HG03135 (cell line): ENCODE data around the gene MSH3.
"Not testable (repeated sequence)": the region's sequence is repeated elsewhere in the genome, so short reads cannot be mapped to it uniquely, and the experiment has no call there.

Source experiments
- ATAC-seq: cut with Tn5 transposase; IDR thresholded peaks from one replicate; pipeline ENCODE4 v1.9.1; 2021; ENCODE audit warnings: mild to moderate bottlenecking, moderate library complexity; ENCODE audit not compliant: unreplicated experiment

MSH3 gene

GRCh38 chr5:80789319-80790016, 135.0 kb downstream of the MSH3 start:
- not testable (repeated sequence) for ATAC-seq

GRCh38 chr5:80790698-80791097, 136.2 kb downstream of the MSH3 start:
- ATAC-seq: no peak

GRCh38 chr5:80793354-80793753, 138.9 kb downstream of the MSH3 start:
- ATAC-seq: no peak

- no peak for ATAC-seq
Measured at GRCh38 chr5:80796846-80797245, 142.4 kb downstream of the MSH3 start.

GRCh38 chr5:80797428-80798024, 143.1 kb downstream of the MSH3 start:
- no peak for ATAC-seq

- ATAC-seq: no peak
Measured at GRCh38 chr5:80798166-80798565, 143.7 kb downstream of the MSH3 start.

GRCh38 chr5:80798633-80799032, 144.2 kb downstream of the MSH3 start:
- ATAC-seq: no peak

- no peak for ATAC-seq
Measured at GRCh38 chr5:80799041-80799440, 144.6 kb downstream of the MSH3 start.

- ATAC-seq: no peak
Measured at GRCh38 chr5:80799573-80799972, 145.1 kb downstream of the MSH3 start.

- ATAC-seq: no peak
Measured at GRCh38 chr5:80804332-80804731, 149.9 kb downstream of the MSH3 start.

GRCh38 chr5:80805038-80805437, 150.6 kb downstream of the MSH3 start:
- no peak for ATAC-seq

- no peak for ATAC-seq
Measured at GRCh38 chr5:80806929-80807328, 152.5 kb downstream of the MSH3 start.

- ATAC-seq: no peak
Measured at GRCh38 chr5:80809451-80809850, 155.0 kb downstream of the MSH3 start.

GRCh38 chr5:80810425-80810824, 156.0 kb downstream of the MSH3 start:
- no peak for ATAC-seq

GRCh38 chr5:80816590-80816989, 162.1 kb downstream of the MSH3 start:
- no peak for ATAC-seq

GRCh38 chr5:80820685-80821084, 166.2 kb downstream of the MSH3 start:
- no peak for ATAC-seq

GRCh38 chr5:80822640-80823039, 168.2 kb downstream of the MSH3 start:
- no peak for ATAC-seq

GRCh38 chr5:80824159-80824558, 169.7 kb downstream of the MSH3 start:
- ATAC-seq: not testable (repeated sequence)

- ATAC-seq: no peak
Measured at GRCh38 chr5:80825786-80826460, 171.5 kb downstream of the MSH3 start.

- no peak for ATAC-seq
Measured at GRCh38 chr5:80834710-80835109, 180.3 kb downstream of the MSH3 start.

- ATAC-seq: no peak
Measured at GRCh38 chr5:80835128-80835527, 180.7 kb downstream of the MSH3 start.

GRCh38 chr5:80837679-80838078, 183.2 kb downstream of the MSH3 start:
- ATAC-seq: peak; percentile 87
